Neural cell (in vitro differentiated cells): ENCODE results near the gene OR5H1.

ENCODE experiments used
- POLR2AphosphoS5 ChIP-seq: IDR thresholded peaks from 2 replicates; pipeline ENCODE4 v1.6.1; 2012
- TF ChIP-seq, protein P1 (sequence below): fragments of 450-650 bp; IDR thresholded peaks from 2 replicates; pipeline ENCODE4 v1.5.1; 2014; ENCODE audit warnings: antibody characterized with exemption, mild to moderate bottlenecking, moderate library complexity; ENCODE audit not compliant: poor library complexity, severe bottlenecking

DNA sequence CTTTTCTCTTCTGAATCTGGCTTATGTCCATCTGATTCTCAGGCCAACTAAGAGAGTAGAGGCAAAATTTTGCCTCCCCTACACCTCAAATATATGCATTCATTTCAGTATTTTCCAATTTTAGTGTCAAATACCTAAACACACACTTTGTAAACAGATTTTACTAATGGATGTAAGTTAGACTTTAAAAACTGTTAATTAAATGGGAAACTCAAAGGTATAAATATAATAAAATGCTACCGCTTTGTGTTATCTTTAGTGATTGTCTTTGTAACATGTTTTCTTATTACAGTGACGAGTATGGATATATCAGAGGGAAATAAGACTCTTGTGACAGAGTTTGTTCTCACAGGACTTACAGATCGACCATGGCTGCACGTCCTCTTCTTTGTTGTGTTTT, 43.6 kb upstream of the OR5H1 start, which contains the start of gene OR5AC2:
- TF ChIP-seq, protein P1, sequence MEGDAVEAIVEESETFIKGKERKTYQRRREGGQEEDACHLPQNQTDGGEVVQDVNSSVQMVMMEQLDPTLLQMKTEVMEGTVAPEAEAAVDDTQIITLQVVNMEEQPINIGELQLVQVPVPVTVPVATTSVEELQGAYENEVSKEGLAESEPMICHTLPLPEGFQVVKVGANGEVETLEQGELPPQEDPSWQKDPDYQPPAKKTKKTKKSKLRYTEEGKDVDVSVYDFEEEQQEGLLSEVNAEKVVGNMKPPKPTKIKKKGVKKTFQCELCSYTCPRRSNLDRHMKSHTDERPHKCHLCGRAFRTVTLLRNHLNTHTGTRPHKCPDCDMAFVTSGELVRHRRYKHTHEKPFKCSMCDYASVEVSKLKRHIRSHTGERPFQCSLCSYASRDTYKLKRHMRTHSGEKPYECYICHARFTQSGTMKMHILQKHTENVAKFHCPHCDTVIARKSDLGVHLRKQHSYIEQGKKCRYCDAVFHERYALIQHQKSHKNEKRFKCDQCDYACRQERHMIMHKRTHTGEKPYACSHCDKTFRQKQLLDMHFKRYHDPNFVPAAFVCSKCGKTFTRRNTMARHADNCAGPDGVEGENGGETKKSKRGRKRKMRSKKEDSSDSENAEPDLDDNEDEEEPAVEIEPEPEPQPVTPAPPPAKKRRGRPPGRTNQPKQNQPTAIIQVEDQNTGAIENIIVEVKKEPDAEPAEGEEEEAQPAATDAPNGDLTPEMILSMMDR: no peak
- TF ChIP-seq POLR2AphosphoS5: no peak
